PC-3 (cell line): ENCODE measurements around the gene GBF1. TPM values are rescaled to one million over a fixed set of nuclear protein-coding genes. Genes with fewer than 3 reads are reported as not detected.

Experiments
- ATAC-seq: fragments of 200-7000 bp; cut with Tn5 transposase; 2 replicates; pipeline ENCODE4 v1.9.1; 2020; ENCODE audit warnings: mild to moderate bottlenecking, moderate library complexity
- BruUV-seq: library from RNA; stranded (reverse); fragments of 400-500 nt; replicated peaks from 2 replicates; lab custom pipeline; 2021; lab: Mats Ljungman, UMichigan
- CTCF ChIA-PET: fragments of 300-600 bp; sonication (Branson Sonifier 250); formaldehyde crosslinking; loops from one replicate; lab custom pipeline; 2022; ENCODE audit warnings: antibody characterized with exemption; lab: Charles Lee
- POLR2A ChIA-PET: fragments of 300-600 bp; sonication (Branson Sonifier 250); formaldehyde crosslinking; loops from one replicate; lab custom pipeline; 2022; ENCODE audit warnings: antibody characterized with exemption; ENCODE audit not compliant: unreplicated experiment; lab: Charles Lee
- DNase-seq: peaks from one replicate; pipeline ENCODE4 v3.0.0-alpha.2; 2015
- H2AFZ ChIP-seq: fragments of 300-600 bp; sonication (generic); 2 replicates; pipeline ENCODE4 v1.6.0; 2016; ENCODE audit warnings: antibody characterized with exemption, low read length
- H3F3A ChIP-seq: fragments of 300-600 bp; sonication (generic); one replicate; pipeline ENCODE4 v1.6.0; 2017; ENCODE audit warnings: antibody characterized with exemption, low read length, control low read depth, mild to moderate bottlenecking; ENCODE audit not compliant: unreplicated experiment
- H3K27ac ChIP-seq: fragments of 300-600 bp; sonication (generic); 2 replicates; pipeline ENCODE4 v1.5.1; 2016; ENCODE audit warnings: mild to moderate bottlenecking, low read length
- H3K27me3 ChIP-seq: fragments of 300-600 bp; sonication (generic); 2 replicates; pipeline ENCODE4 v1.6.1; 2016; ENCODE audit warnings: low read length, mixed read lengths
- H3K36me3 ChIP-seq: fragments of 300-600 bp; sonication (generic); 2 replicates; pipeline ENCODE4 v1.6.1; 2016; ENCODE audit warnings: low read depth, mixed run types, low read length, mixed read lengths
- H3K4me1 ChIP-seq: fragments of 300-600 bp; sonication (generic); 2 replicates; pipeline ENCODE4 v1.5.1; 2016; ENCODE audit warnings: low read length; ENCODE audit not compliant: insufficient read depth
- H3K4me2 ChIP-seq: fragments of 300-600 bp; sonication (generic); 2 replicates; pipeline ENCODE4 v1.6.0; 2016; ENCODE audit warnings: low read length
- H3K4me3 ChIP-seq: fragments of 300-600 bp; sonication (generic); 2 replicates; pipeline ENCODE4 v1.5.1; 2016; ENCODE audit warnings: mild to moderate bottlenecking, low read length, mixed read lengths
- H3K79me2 ChIP-seq: fragments of 300-600 bp; sonication (generic); 2 replicates; pipeline ENCODE4 v1.6.1; 2017; ENCODE audit warnings: low read length, mixed read lengths
- H3K9ac ChIP-seq: fragments of 300-600 bp; sonication (generic); 2 replicates; pipeline ENCODE4 v1.6.0; 2016; ENCODE audit warnings: mild to moderate bottlenecking, low read length
- H3K9me2 ChIP-seq: fragments of 300-600 bp; sonication (generic); replicated peaks from 2 replicates; pipeline ENCODE4 v1.6.1; 2016; ENCODE audit warnings: mixed run types, low read length, mixed read lengths
- H3K9me3 ChIP-seq: fragments of 300-600 bp; sonication (generic); 2 replicates; pipeline ENCODE4 v1.6.1; 2016; ENCODE audit warnings: low read length, mixed read lengths
- H4K20me1 ChIP-seq: fragments of 300-600 bp; sonication (generic); 2 replicates; pipeline ENCODE4 v1.6.1; 2016; ENCODE audit warnings: low read length, mixed read lengths
- CTCF ChIP-seq: fragments of 300-600 bp; sonication (generic); conservative IDR thresholded peaks from 2 replicates; pipeline ENCODE4 v1.5.1; 2017; ENCODE audit warnings: antibody characterized with exemption, low read depth, mild to moderate bottlenecking, low read length
- EZH2 ChIP-seq: fragments of 300-600 bp; sonication (generic); IDR thresholded peaks from one replicate; pipeline ENCODE4 v1.6.1; 2017; ENCODE audit warnings: antibody characterized with exemption, mild to moderate bottlenecking, low read length; ENCODE audit not compliant: unreplicated experiment
- EZH2phosphoT487 ChIP-seq: fragments of 300-600 bp; sonication (generic); IDR thresholded peaks from 2 replicates; pipeline ENCODE4 v1.6.1; 2018; ENCODE audit warnings: mild to moderate bottlenecking, antibody characterized with exemption, low read length, borderline replicate concordance
- intact Hi-C: fragments of 100-400 bp; cut with micrococcal nuclease; formaldehyde crosslinking; loops from 2 replicates; pipeline ENCODE4 v1.9.0; 2023
- total RNA-seq: library from RNA; depleted of rRNA; stranded (reverse); fragments of >200 nt; gene quantifications from 2 replicates; pipeline ENCODE4 v1.2.3, GENCODE V29; 2014

The GBF1 gene
- total RNA-seq, 1 experiment from 2014 or later: 25.2 TPM

GRCh38 chr10:102367441-102367840, 122.1 kb downstream of the GBF1 start:
- H3K9me2 ChIP-seq: no peaks in the 10 kb centered on the region
- intact Hi-C loops: no loop called here
- H3F3A ChIP-seq: no peaks in the 10 kb centered on the region
- no peaks in the 10 kb centered on the region for H3K79me2 ChIP-seq
- ChIA-PET POLR2A (no interaction called here), CTCF (no interaction called here)
- H2AFZ ChIP-seq: no peak overlapping the region
- no peaks in the 10 kb centered on the region for H3K27me3 ChIP-seq
- ATAC-seq: no peak
- H3K36me3 ChIP-seq: peaks cover 48% of the 10 kb centered on the region
- no peak for DNase-seq
- H4K20me1 ChIP-seq: no peaks in the 10 kb centered on the region
- no peak overlapping the region for H3K27ac ChIP-seq
- peaks cover 8% of the 10 kb centered on the region; the same call in 1 of the 2 replicates for H3K9me3 ChIP-seq
- TF ChIP-seq CTCF: no peak
- no peak for TF ChIP-seq EZH2
- TF ChIP-seq EZH2phosphoT487: no peak
- no peaks in the 10 kb centered on the region for H3K4me1 ChIP-seq
- BruUV-seq: no TSS peak
- no peak overlapping the region for H3K9ac ChIP-seq
- H3K4me2 ChIP-seq: no peak overlapping the region
- H3K4me3 ChIP-seq: no peak overlapping the region

DNA sequence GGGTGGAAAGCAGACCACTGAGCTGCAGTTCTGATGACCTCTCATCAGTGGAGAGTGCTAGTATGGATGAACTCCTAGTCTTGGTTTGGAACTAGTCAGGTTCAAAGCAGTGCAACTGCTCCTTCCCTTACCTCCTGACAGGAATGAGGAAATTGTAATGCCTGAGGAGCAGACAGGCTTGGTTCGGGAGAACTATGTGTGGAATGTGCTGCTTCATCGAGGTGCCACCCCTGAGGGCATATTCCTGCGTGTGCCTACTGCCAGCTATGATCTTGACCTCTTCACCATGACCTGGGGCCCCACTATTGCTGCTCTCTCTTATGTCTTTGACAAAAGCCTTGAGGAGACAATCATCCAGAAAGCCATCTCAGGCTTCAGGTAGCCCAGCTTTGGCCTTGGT, 122.7 kb downstream of the GBF1 start:
- Histone ChIP-seq H3K27ac (no peak overlapping the region), H3K9ac (no peak overlapping the region), H3K4me2 (no peak overlapping the region), H4K20me1 (no peaks in the 10 kb centered on the region), H3K79me2 (no peaks in the 10 kb centered on the region), H3K36me3 (peaks cover 48% of the 10 kb centered on the region), H3K9me3 (peaks cover 8% of the 10 kb centered on the region; the same call in 1 of the 2 replicates), H2AFZ (no peak overlapping the region), H3K27me3 (no peaks in the 10 kb centered on the region), H3K9me2 (no peaks in the 10 kb centered on the region), H3F3A (no peaks in the 10 kb centered on the region), H3K4me1 (no peaks in the 10 kb centered on the region), H3K4me3 (no peak overlapping the region)
- intact Hi-C loops: no loop called here
- no TSS peak for BruUV-seq
- CTCF ChIA-PET: no interaction called here
- TF ChIP-seq CTCF: no peak
- TF ChIP-seq EZH2phosphoT487: no peak
- no peak for TF ChIP-seq EZH2
- ATAC-seq (no peak), DNase-seq (no peak)
- POLR2A ChIA-PET: no interaction called here

- H3K27me3 ChIP-seq: no peaks in the 10 kb centered on the region
- no peak overlapping the region for H3K4me2 ChIP-seq
- DNase-seq: no peak
- H3K27ac ChIP-seq: no peak overlapping the region
- no peaks in the 10 kb centered on the region for H3F3A ChIP-seq
- H3K4me3 ChIP-seq: no peak overlapping the region; the same call in 1 of the 2 replicates
- H3K9ac ChIP-seq: no peak overlapping the region
- POLR2A ChIA-PET: no interaction called here
- intact Hi-C loops: no loop called here
- no peaks in the 10 kb centered on the region for H3K79me2 ChIP-seq
- H3K4me1 ChIP-seq: no peaks in the 10 kb centered on the region
- ATAC-seq: no peak
- no peak for TF ChIP-seq EZH2phosphoT487
- TF ChIP-seq CTCF: no peak
- TF ChIP-seq EZH2: no peak
- H4K20me1 ChIP-seq: no peaks in the 10 kb centered on the region
- no peak overlapping the region for H2AFZ ChIP-seq
- H3K36me3 ChIP-seq: peaks cover 43% of the 10 kb centered on the region
- CTCF ChIA-PET: no interaction called here
- H3K9me2 ChIP-seq: no peaks in the 10 kb centered on the region
- no TSS peak for BruUV-seq
- H3K9me3 ChIP-seq: peaks cover 8% of the 10 kb centered on the region; the same call in 1 of the 2 replicates
These were observed 126.0 kb downstream of the GBF1 start for GRCh38 chr10:102371295-102371694.
